Sigmoid colon (tissue), 4 donors: ENCODE data around the gene POU6F2.

Experiments used
- CTCF ChIP-seq, 4 experiments: fragments of 450-650 bp in 3 of 4; fragments of 200-600 bp in 1 of 4; IDR thresholded peaks; one replicate each; pipeline ENCODE4 v1.5.1; 2016 to 2019; ENCODE audit warnings: antibody characterized with exemption in 4 of 4, mild to moderate bottlenecking in 3 of 4, moderate library complexity in 2 of 4
- EP300 ChIP-seq, 4 donors: sonication (generic); formaldehyde crosslinking; IDR thresholded peaks; one replicate each; pipeline ENCODE4 v1.6.1; 2017; ENCODE audit warnings: antibody characterized with exemption in 4 of 4
- POLR2A ChIP-seq, 2 donors: fragments of 450-650 bp; IDR thresholded peaks; one replicate each; pipeline ENCODE4 v1.6.1; 2016; ENCODE audit warnings: antibody characterized with exemption in 2 of 2, mild to moderate bottlenecking in 2 of 2, moderate library complexity in 2 of 2
- POLR2AphosphoS5 ChIP-seq, 4 donors: sonication (generic); formaldehyde crosslinking; IDR thresholded peaks; one replicate each; pipeline ENCODE4 v1.6.1; 2017; ENCODE audit warnings: antibody characterized with exemption in 4 of 4

GRCh38 chr7:39211581-39211980 lies 233.9 kb downstream of the POU6F2 start:
- TF ChIP-seq POLR2AphosphoS5 (IDR thresholded peaks at IDR 0.05) (no peak), CTCF (IDR thresholded peaks at IDR 0.05) (no peak), POLR2A (IDR thresholded peaks at IDR 0.05) (no peak), EP300 (IDR thresholded peaks at IDR 0.05) (no peak)
